GM19372 (cell line): ENCODE results near the gene UCK1.

Experiments
- ATAC-seq: cut with Tn5 transposase; IDR thresholded peaks from one replicate; pipeline ENCODE4 v1.9.1; 2021; ENCODE audit warnings: mild to moderate bottlenecking, low read depth, moderate library complexity; ENCODE audit not compliant: unreplicated experiment

The UCK1 gene

GRCh38 chr9:131478421-131478868 lies 52.6 kb downstream of the UCK1 start:
- ATAC-seq, result no peak

GRCh38 chr9:131477816-131478419 lies 53.1 kb downstream of the UCK1 start:
- ATAC-seq, result no peak

GRCh38 chr9:131477367-131477766 lies 53.7 kb downstream of the UCK1 start:
- ATAC-seq, result no peak

- no peak for ATAC-seq
Observed at GRCh38 chr9:131476777-131477345, 54.2 kb downstream of the UCK1 start.

GRCh38 chr9:131475956-131476776 lies 54.9 kb downstream of the UCK1 start:
- no peak for ATAC-seq

- no peak for ATAC-seq
Observed at GRCh38 chr9:131475111-131475955, 55.7 kb downstream of the UCK1 start.

GRCh38 chr9:131474711-131475110 lies 56.4 kb downstream of the UCK1 start:
- ATAC-seq, result no peak

- ATAC-seq, result no peak
Observed at GRCh38 chr9:131473891-131474290, 57.2 kb downstream of the UCK1 start.
